Activated B cell treated with CpG ODN at 0.5 μM for 24 hours (primary cell): Measurements from ENCODE around the gene PKHD1. TPM values are rescaled to one million over a fixed set of nuclear protein-coding genes. Genes with fewer than 3 reads are reported as not detected.
"Not testable (repeated sequence)": the region's sequence is repeated elsewhere in the genome, so short reads cannot be mapped to it uniquely, and the experiment has no call there.

Experiments
- ATAC-seq: fragments of 200-7000 bp; cut with Tn5 transposase; one replicate; pipeline ENCODE4 v1.10.0; 2021; ENCODE audit warnings: low read depth, mild to moderate bottlenecking, moderate library complexity
- CTCF ChIA-PET: fragments of 350-600 bp; sonication (Branson Sonifier 250); formaldehyde crosslinking; loops from one replicate; lab custom pipeline; 2021; ENCODE audit warnings: antibody characterized with exemption; lab: Charles Lee
- POLR2A ChIA-PET: fragments of 350-600 bp; sonication (Branson Sonifier 250); formaldehyde crosslinking; loops from one replicate; lab custom pipeline; 2021; ENCODE audit warnings: antibody characterized with exemption; lab: Charles Lee
- DNase-seq: peaks from one replicate; pipeline ENCODE4 v3.0.0; 2022
- H3K27ac Mint-ChIP-seq: one replicate; pipeline ENCODE4 v1.8.0; 2020; ENCODE audit warnings: mixed read lengths
- H3K27me3 Mint-ChIP-seq: one replicate; pipeline ENCODE4 v1.8.0; 2021; ENCODE audit warnings: mixed read lengths
- H3K36me3 Mint-ChIP-seq: one replicate; pipeline ENCODE4 v1.8.0; 2021; ENCODE audit warnings: low read depth, mixed read lengths
- H3K4me1 Mint-ChIP-seq: one replicate; pipeline ENCODE4 v1.8.0; 2021; ENCODE audit warnings: mixed read lengths
- H3K4me3 Mint-ChIP-seq: one replicate; pipeline ENCODE4 v1.8.0; 2020; ENCODE audit warnings: mild to moderate bottlenecking, mixed read lengths
- H3K9me3 Mint-ChIP-seq: one replicate; pipeline ENCODE4 v1.8.0; 2020; ENCODE audit warnings: mixed read lengths
- intact Hi-C: fragments of 100-400 bp; cut with micrococcal nuclease; formaldehyde crosslinking; loops from one replicate; pipeline ENCODE4 v1.15.1; 2024
- total RNA-seq: library from RNA; stranded (reverse); gene quantifications from 2 replicates; pipeline ENCODE4 v1.2.3, GENCODE V29; 2022
- TF ChIP-seq, protein P1 (sequence below): fragments of 200-600 bp; IDR thresholded peaks from one replicate; pipeline ENCODE4 v1.8.0; 2022; ENCODE audit warnings: antibody characterized with exemption, mild to moderate bottlenecking

Gene PKHD1
- total RNA-seq, 1 donor from 2014 or later, result not detected

DNA sequence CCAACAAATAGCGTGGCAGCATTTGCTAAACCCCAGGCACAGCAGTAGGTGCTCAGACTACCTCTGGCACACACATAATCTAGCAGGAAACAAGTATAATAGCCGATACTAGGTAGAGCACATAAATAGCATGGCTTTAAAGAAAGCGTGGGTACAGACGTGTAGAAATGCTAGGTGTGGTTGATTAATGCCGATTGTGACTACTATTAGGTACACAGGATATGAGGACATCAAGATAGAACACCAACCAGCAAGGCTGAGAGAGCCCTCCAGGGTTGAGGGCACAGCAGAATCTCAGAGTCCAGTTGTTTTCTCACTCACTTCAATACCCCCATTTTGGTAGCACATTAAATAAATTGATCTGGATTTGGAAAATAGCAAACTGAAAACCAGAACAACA lies 100.5 kb downstream of the PKHD1 start:
- H3K4me1 Mint-ChIP-seq, result no peaks in the 10 kb centered on the region
- H3K4me3 Mint-ChIP-seq, result no peak overlapping the region
- no peak overlapping the region for H3K27ac Mint-ChIP-seq
- peaks cover 2% of the 10 kb centered on the region for H3K9me3 Mint-ChIP-seq
- intact Hi-C loops, result no loop called here
- ChIA-PET POLR2A (no interaction called here), CTCF (no interaction called here)
- H3K36me3 Mint-ChIP-seq, result no peaks in the 10 kb centered on the region
- TF ChIP-seq, protein P1, sequence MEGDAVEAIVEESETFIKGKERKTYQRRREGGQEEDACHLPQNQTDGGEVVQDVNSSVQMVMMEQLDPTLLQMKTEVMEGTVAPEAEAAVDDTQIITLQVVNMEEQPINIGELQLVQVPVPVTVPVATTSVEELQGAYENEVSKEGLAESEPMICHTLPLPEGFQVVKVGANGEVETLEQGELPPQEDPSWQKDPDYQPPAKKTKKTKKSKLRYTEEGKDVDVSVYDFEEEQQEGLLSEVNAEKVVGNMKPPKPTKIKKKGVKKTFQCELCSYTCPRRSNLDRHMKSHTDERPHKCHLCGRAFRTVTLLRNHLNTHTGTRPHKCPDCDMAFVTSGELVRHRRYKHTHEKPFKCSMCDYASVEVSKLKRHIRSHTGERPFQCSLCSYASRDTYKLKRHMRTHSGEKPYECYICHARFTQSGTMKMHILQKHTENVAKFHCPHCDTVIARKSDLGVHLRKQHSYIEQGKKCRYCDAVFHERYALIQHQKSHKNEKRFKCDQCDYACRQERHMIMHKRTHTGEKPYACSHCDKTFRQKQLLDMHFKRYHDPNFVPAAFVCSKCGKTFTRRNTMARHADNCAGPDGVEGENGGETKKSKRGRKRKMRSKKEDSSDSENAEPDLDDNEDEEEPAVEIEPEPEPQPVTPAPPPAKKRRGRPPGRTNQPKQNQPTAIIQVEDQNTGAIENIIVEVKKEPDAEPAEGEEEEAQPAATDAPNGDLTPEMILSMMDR, result no peak
- DNase-seq (no peak), ATAC-seq (no peak)
- peaks cover 2% of the 10 kb centered on the region for H3K27me3 Mint-ChIP-seq

DNA sequence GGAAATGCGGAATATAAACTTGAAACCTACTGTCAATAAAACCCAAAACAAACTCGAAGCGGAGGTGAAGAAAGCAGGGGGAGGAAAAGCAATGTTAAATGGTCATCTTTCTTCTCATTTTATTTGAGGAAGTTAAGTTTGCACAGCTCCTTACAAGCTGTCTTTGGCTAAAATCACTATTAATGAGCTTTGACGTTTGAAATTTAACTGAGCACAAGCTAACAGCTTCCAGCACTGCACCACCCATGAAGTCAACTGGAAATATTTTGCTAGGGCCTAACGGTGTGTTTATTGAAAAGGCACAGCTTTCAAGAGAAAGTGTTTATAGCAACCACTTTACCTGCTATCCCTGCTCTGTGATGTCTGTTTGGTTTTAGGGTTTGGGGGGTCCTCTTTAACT lies 103.8 kb downstream of the PKHD1 start:
- peaks cover 2% of the 10 kb centered on the region for H3K27me3 Mint-ChIP-seq
- ChIA-PET CTCF (no interaction called here), POLR2A (no interaction called here)
- DNase-seq, result no peak
- no peak overlapping the region for H3K27ac Mint-ChIP-seq
- no peaks in the 10 kb centered on the region for H3K36me3 Mint-ChIP-seq
- no peak overlapping the region for H3K4me3 Mint-ChIP-seq
- intact Hi-C loops, result no loop called here
- no peak for ATAC-seq
- H3K4me1 Mint-ChIP-seq, result no peaks in the 10 kb centered on the region
- TF ChIP-seq, protein P1, result no peak
- H3K9me3 Mint-ChIP-seq, result no peaks in the 10 kb centered on the region

DNA sequence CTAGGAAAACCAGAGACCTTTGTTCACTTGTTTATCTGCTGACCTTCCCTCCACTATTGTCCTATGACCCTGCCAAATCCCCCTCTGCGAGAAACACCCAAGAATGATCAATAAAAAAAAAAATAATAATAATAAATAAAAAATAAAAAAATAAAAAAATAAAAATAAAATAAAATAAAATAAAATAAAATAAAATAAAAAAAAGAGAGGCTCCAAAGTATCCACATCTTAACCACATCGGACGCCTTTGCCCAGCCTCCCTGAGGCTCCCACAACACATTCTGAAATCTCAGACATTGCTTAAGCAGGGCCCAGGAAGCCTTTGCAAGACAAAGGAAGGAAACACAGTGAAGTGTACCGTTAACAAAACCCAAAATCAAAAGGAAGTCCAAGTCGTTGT lies 104.7 kb downstream of the PKHD1 start:
- H3K27ac Mint-ChIP-seq, intact Hi-C loops, DNase-seq: not testable (repeated sequence)

DNA sequence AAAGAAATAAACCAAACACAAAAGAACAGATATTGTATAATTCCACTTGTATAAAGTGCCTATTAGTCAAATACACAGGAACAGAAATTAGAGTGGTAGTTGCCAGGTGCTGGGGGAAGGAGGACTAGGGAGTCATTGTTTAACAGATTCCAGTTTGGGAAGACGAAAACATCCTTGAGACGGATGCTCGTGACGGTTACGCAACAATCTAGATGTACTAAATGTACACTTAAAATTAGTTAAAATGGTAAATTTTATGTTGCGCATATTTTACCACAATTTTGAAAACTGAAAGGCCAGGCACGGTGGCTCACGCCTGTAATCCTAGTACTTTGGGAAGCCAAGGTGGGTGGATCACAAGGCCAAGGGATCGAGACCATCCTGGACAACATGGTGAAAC lies 111.0 kb downstream of the PKHD1 start:
- ChIA-PET CTCF (no interaction called here), POLR2A (no interaction called here)
- Mint-ChIP-seq H3K27me3 (peaks cover 3% of the 10 kb centered on the region), H3K27ac (no peak overlapping the region), H3K4me3 (no peak overlapping the region), H3K9me3 (no peaks in the 10 kb centered on the region), H3K4me1 (no peaks in the 10 kb centered on the region), H3K36me3 (no peaks in the 10 kb centered on the region)
- DNase-seq (no peak), ATAC-seq (no peak)
- TF ChIP-seq, protein P1, result no peak
- intact Hi-C loops, result no loop called here

More for the DNA sequence above, 104.7 kb downstream of the PKHD1 start:
- H3K9me3 Mint-ChIP-seq, ATAC-seq, H3K4me3 Mint-ChIP-seq, CTCF ChIA-PET, H3K36me3 Mint-ChIP-seq, POLR2A ChIA-PET, H3K4me1 Mint-ChIP-seq, H3K27me3 Mint-ChIP-seq: not testable (repeated sequence)

DNA sequence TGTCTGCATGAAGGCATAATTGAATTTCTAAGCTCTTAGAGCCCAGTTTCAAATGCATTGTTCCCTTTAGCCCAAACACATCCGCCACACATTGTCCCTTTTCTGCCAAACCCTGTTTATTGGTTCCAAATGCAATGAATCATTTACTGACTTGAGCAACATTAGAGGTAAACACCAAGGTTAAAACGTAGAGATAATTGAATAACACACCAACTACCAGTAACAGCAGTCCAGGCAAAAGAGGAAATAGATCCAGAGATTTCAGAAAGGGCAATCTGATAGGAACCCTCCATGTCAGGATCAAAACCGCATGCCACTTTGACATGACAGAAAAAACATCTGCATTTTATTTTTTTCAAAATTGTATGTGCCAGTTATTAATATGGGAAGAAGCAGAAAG lies 114.8 kb downstream of the PKHD1 start:
- TF ChIP-seq, protein P1, result no peak
- ChIA-PET CTCF (no interaction called here), POLR2A (no interaction called here)
- H3K27me3 Mint-ChIP-seq, result peaks cover 6% of the 10 kb centered on the region
- no peaks in the 10 kb centered on the region for H3K4me1 Mint-ChIP-seq
- intact Hi-C loops, result no loop called here
- no peaks in the 10 kb centered on the region for H3K36me3 Mint-ChIP-seq
- H3K27ac Mint-ChIP-seq, result no peak overlapping the region
- no peak overlapping the region for H3K4me3 Mint-ChIP-seq
- no peak for ATAC-seq
- DNase-seq, result no peak
- peaks cover 2% of the 10 kb centered on the region for H3K9me3 Mint-ChIP-seq

DNA sequence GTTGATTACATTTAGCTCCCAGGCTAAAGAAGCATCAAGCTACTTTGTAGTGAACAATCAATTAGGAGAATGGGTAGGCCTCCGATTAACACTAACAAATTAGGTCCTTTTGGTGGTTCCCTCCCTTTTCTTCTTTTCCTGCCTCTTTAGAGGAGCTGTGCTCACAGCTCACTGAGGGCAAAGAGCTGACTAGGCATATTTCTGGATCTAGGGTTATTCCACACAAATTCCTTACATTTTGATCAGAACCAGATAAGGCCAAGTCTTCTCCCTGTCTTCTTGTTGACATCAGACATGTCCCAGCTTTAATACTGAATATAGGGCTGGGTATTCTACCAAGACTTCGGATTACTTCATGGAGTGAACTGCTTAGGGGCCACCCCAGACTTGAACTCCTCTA lies 119.1 kb downstream of the PKHD1 start:
- DNase-seq (no peak), ATAC-seq (no peak)
- intact Hi-C loops, result no loop called here
- ChIA-PET POLR2A (no interaction called here), CTCF (interaction anchor here (1.1 kb wide), 1 partner anchor 8 kb away, joined by 4 read pairs; no protein-coding TSS in a partner anchor)
- Mint-ChIP-seq H3K27ac (no peak overlapping the region), H3K9me3 (peaks cover 2% of the 10 kb centered on the region), H3K36me3 (no peaks in the 10 kb centered on the region), H3K27me3 (peaks cover 11% of the 10 kb centered on the region), H3K4me3 (no peak overlapping the region), H3K4me1 (no peaks in the 10 kb centered on the region)
- TF ChIP-seq, protein P1, result no peak
